A549 (cell line): Measurements from ENCODE around the gene TAB3. TPM values are rescaled to one million over a fixed set of nuclear protein-coding genes. Genes with fewer than 3 reads are reported as not detected.

ENCODE experiments used
- ATAC-seq, 2 experiments: fragments of 200-7000 bp in 1 of 2; fragments of >200 bp in 1 of 2; cut with Nextera tagmentation in 1 of 2; cut with Tn5 transposase in 1 of 2; 3 replicates each; pipeline versions ENCODE4 v1.8.0 to v1.9.1; 2018 to 2020; ENCODE audit warnings: mild to moderate bottlenecking in 1 of 2, moderate library complexity in 1 of 2
- CTCF ChIA-PET: fragments of 300-600 bp; sonication (Branson Sonifier 250); formaldehyde crosslinking; extraction: SDS; loops from one replicate; lab custom pipeline; 2021; ENCODE audit warnings: antibody characterized with exemption, inconsistent platforms; lab: Yijun Ruan, JAX
- POLR2A ChIA-PET: fragments of 350-600 bp; formaldehyde crosslinking; extraction: SDS; loops from one replicate; lab custom pipeline; 2021; ENCODE audit warnings: antibody characterized with exemption, inconsistent platforms; lab: Yijun Ruan, JAX
- DNase-seq, 2 experiments: peaks; one replicate each; pipeline versions ENCODE4 v3.0.0 to v3.0.0-alpha.2; 2011 to 2016; ENCODE audit warnings: low read depth in 1 of 2, low spot score in 1 of 2
- FAIRE-seq: peaks from 2 replicates; lab custom pipeline; 2011; peaks lifted over from hg19 to GRCh38; lab: Jason Lieb, UNC
- H3K27ac ChIP-seq, 2 experiments: fragments of >200 bp; sonication (Bioruptor Twin); formaldehyde crosslinking; 3 replicates each; pipeline ENCODE4 v1.5.1; 2016 to 2017
- H3K4me1 ChIP-seq: fragments of >200 bp; sonication (Bioruptor Twin); formaldehyde crosslinking; 3 replicates; pipeline ENCODE4 v1.6.1; 2016
- H3K4me2 ChIP-seq: fragments of >200 bp; sonication (Bioruptor Twin); formaldehyde crosslinking; 3 replicates; pipeline ENCODE4 v1.6.1; 2016
- H3K4me3 ChIP-seq: fragments of >200 bp; sonication (Bioruptor Twin); formaldehyde crosslinking; 3 replicates; pipeline ENCODE4 v1.5.1; 2016
- H3K9me3 ChIP-seq: fragments of >200 bp; sonication (Bioruptor Twin); formaldehyde crosslinking; 3 replicates; pipeline ENCODE4 v1.6.1; 2016
- BHLHE40 ChIP-seq: IDR thresholded peaks from 2 replicates; pipeline ENCODE4 v1.6.1; 2012; ENCODE audit warnings: low read depth, low read length, inconsistent platforms
- CHD2 ChIP-seq: fragments of 150-350 bp; IDR thresholded peaks from 2 replicates; pipeline ENCODE4 v1.6.1; 2014; ENCODE audit warnings: low read length; ENCODE audit not compliant: partially characterized antibody
- EHMT2 ChIP-seq: fragments of 200-600 bp; sonication (generic); IDR thresholded peaks from 2 replicates; pipeline ENCODE4 v1.6.1; 2016; ENCODE audit warnings: antibody characterized with exemption, low read depth, mild to moderate bottlenecking, moderate library complexity
- ESRRA ChIP-seq: fragments of 150-350 bp; IDR thresholded peaks from 2 replicates; pipeline ENCODE4 v1.6.1; 2014; ENCODE audit warnings: mild to moderate bottlenecking, low read length, borderline replicate concordance
- HEYL ChIP-seq: fragments of 250-450 bp; sonication (Bioruptor Pico); IDR thresholded peaks from 2 replicates; pipeline ENCODE4 v1.8.0; 2021; ENCODE audit warnings: mild to moderate bottlenecking, moderate library complexity
- HOXB13 ChIP-seq: fragments of 250-450 bp; sonication (Bioruptor Pico); IDR thresholded peaks from 2 replicates; pipeline ENCODE4 v1.5.0; 2020; ENCODE audit warnings: low read depth, mild to moderate bottlenecking, moderate library complexity
- HOXB5 ChIP-seq: fragments of 250-450 bp; sonication (Bioruptor Pico); IDR thresholded peaks from 2 replicates; pipeline ENCODE4 v1.5.0; 2020; ENCODE audit warnings: mild to moderate bottlenecking, moderate library complexity
- KDM1A ChIP-seq: fragments of 200-600 bp; sonication (generic); IDR thresholded peaks from 2 replicates; pipeline ENCODE4 v1.6.1; 2016; ENCODE audit warnings: low read depth, mild to moderate bottlenecking
- NR3C1 ChIP-seq: fragments of >200 bp; sonication (Bioruptor Twin); formaldehyde crosslinking; IDR thresholded peaks from 3 replicates; pipeline ENCODE4 v1.6.1; 2017
- PHF8 ChIP-seq: fragments of 200-600 bp; sonication (generic); IDR thresholded peaks from 2 replicates; pipeline ENCODE4 v1.6.1; 2016; ENCODE audit warnings: low read depth, mild to moderate bottlenecking, antibody characterized with exemption, moderate library complexity, borderline replicate concordance
- POLR2A ChIP-seq: IDR thresholded peaks from 2 replicates; pipeline ENCODE4 v1.6.1; 2012; ENCODE audit warnings: mild to moderate bottlenecking, low read length
- RAD21 ChIP-seq, 2 experiments: fragments of >200 bp in 1 of 2; sonication (Bioruptor Twin) in 1 of 2; formaldehyde crosslinking in 1 of 2; IDR thresholded peaks in 1 of 2; conservative IDR thresholded peaks in 1 of 2; 2 replicates in 1 of 2; 3 replicates in 1 of 2; pipeline ENCODE4 v1.6.1; 2012 to 2018; ENCODE audit warnings: inconsistent platforms in 1 of 2
- RFX5 ChIP-seq: fragments of 450-650 bp; IDR thresholded peaks from 2 replicates; pipeline ENCODE4 v1.7.1; 2014; ENCODE audit warnings: antibody characterized with exemption, mild to moderate bottlenecking, moderate library complexity
- RNF2 ChIP-seq: fragments of 200-600 bp; sonication (generic); IDR thresholded peaks from 2 replicates; pipeline ENCODE4 v1.6.1; 2016; ENCODE audit warnings: low read depth, mild to moderate bottlenecking, antibody characterized with exemption, moderate library complexity, borderline replicate concordance
- TFCP2L1 ChIP-seq: fragments of 250-450 bp; sonication (Bioruptor Pico); IDR thresholded peaks from 2 replicates; pipeline ENCODE4 v1.5.0; 2021; ENCODE audit warnings: mild to moderate bottlenecking
- WGBS: methylation state at CpG from one replicate; pipeline ENCODE4 v1.1.6; 2017; ENCODE audit errors: missing lambda C conversion rate; 5-methylcytosine and 5-hydroxymethylcytosine counted together
- polyA plus RNA-seq, 4 experiments: library from polyadenylated mRNA; depleted of rRNA in 3 of 4; stranded (reverse); fragments of >200 nt; fragmentation: RNase III in 1 of 4; extraction: RNeasy Plus Mini Kit Qiagen cat#74134 plus additional on column Dnase treatment in 1 of 4; gene quantifications; 2 replicates in 3 of 4; 3 replicates in 1 of 4; pipeline ENCODE4 v1.2.3, GENCODE V29; 2011 to 2017
- TF ChIP-seq, protein P1 (sequence below): fragments of >200 bp; sonication (Bioruptor Twin); formaldehyde crosslinking; IDR thresholded peaks from 3 replicates; pipeline ENCODE4 v1.6.1; 2016
- TF ChIP-seq, protein P2 (sequence below): fragments of >200 bp; sonication (Bioruptor Twin); formaldehyde crosslinking; IDR thresholded peaks from 3 replicates; pipeline ENCODE4 v1.5.1; 2016
- TF ChIP-seq, protein P3 (sequence below): fragments of 250-450 bp; sonication (Bioruptor Pico); IDR thresholded peaks from 2 replicates; pipeline ENCODE4 v1.5.0; 2021; ENCODE audit warnings: mild to moderate bottlenecking, moderate library complexity, borderline replicate concordance

TAB3 gene
- polyA plus RNA-seq, 2 of the 4 experiments (the other 2 are of a cell fraction), result 11.2 to 18.6 TPM

DNA sequence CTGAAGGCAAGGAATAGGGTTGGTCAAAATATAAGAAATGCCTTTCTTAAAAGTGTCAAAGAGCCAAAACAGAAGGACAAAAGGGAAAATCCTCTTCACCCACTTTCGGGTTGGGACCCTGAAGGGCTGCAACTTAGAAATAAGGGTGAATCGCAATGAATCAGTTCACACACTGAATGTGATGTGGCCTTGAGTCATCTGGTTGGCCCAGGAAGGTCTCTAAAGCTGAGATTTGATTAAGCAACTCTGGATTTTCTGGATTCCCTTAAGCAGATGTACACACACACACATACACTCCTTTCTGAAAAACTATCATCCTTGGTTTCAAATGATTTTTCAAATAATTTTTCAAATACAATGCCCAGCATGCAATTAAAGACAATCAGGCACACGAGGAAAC is 13.1 kb downstream of the TAB3 start:
- CTCF ChIA-PET, result no interaction called here
- peak overlapping the region in 1 of 2 experiments; percentile 53; a peak in 2 of 6 replicates for H3K27ac ChIP-seq
- peaks cover 14% of the 10 kb centered on the region for H3K4me1 ChIP-seq
- H3K4me3 ChIP-seq, result no peak overlapping the region
- DNase-seq (peak in 1 of 2 experiments; percentile 20), FAIRE-seq (no peak)
- H3K9me3 ChIP-seq, result no peaks in the 10 kb centered on the region
- POLR2A ChIA-PET, result no interaction called here
- TF ChIP-seq RFX5, result no peak
- TF ChIP-seq, all 56 proteins: peak for 0
- 51% methylated on average over 3 of the region's 3 CpGs for WGBS
- peak; percentile 71 to 73; a peak in 4 of 6 replicates for ATAC-seq
- peak overlapping the region; percentile 38 for H3K4me2 ChIP-seq

DNA sequence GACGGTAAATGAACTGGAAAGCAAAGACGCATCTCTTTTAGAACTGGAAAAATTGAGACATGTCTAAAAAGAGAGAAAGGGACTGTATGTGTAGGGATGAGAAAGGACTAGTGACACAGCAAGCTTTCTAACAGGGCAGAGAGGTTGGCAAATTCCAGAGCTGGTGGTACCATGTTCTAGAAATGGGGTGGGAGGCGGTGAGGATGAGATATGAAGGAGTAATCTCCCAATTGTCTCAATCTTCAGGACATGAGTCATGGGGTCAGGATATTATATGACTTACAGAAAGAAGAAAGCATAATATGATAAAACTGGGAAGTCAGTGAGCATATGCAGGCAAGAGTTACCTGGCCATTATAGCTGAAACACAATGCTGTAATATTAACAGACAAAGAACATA is 14.2 kb downstream of the TAB3 start:
- no peak overlapping the region for H3K4me3 ChIP-seq
- no peak overlapping the region for H3K4me2 ChIP-seq
- DNase-seq, result no peak
- POLR2A ChIA-PET, result no interaction called here
- no peak for TF ChIP-seq ESRRA
- no peak for TF ChIP-seq NR3C1
- no peak for TF ChIP-seq TFCP2L1
- TF ChIP-seq KDM1A, result no peak
- TF ChIP-seq, protein P1, sequence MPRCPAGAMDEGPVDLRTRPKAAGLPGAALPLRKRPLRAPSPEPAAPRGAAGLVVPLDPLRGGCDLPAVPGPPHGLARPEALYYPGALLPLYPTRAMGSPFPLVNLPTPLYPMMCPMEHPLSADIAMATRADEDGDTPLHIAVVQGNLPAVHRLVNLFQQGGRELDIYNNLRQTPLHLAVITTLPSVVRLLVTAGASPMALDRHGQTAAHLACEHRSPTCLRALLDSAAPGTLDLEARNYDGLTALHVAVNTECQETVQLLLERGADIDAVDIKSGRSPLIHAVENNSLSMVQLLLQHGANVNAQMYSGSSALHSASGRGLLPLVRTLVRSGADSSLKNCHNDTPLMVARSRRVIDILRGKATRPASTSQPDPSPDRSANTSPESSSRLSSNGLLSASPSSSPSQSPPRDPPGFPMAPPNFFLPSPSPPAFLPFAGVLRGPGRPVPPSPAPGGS, result no peak
- H3K4me1 ChIP-seq, result peaks cover 14% of the 10 kb centered on the region
- FAIRE-seq, result no peak
- no peaks in the 10 kb centered on the region for H3K9me3 ChIP-seq
- ATAC-seq, result no peak
- no peak overlapping the region for H3K27ac ChIP-seq
- CTCF ChIA-PET, result no interaction called here
- 92% methylated on average over 3 of the region's 3 CpGs for WGBS

DNA sequence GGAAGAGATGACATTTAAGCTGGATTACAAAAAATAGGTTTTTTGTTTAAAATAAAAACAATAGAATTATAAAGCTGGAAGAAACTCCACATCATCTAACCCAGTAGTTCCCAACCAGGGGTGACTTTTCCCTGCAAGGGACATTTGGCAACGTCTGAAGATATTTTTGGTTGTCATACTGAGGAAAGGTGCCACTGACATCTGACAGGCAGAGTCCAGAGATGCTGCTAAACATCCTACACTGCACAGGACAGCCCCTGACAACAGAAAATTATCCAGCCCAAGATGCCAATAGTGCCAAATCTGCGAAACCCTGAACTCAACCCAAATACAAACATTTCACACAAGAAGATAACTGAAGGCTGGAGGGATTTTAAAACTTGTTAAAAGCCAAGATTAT is 18.5 kb downstream of the TAB3 start:
- H3K9me3 ChIP-seq, result no peaks in the 10 kb centered on the region
- no peak overlapping the region for H3K27ac ChIP-seq
- no peak for DNase-seq
- H3K4me1 ChIP-seq, result 0 out of 3 replicates have a peak, but pooled peaks cover 2% of the 10 kb centered on the region
- ChIA-PET POLR2A (no interaction called here), CTCF (no interaction called here)
- WGBS, result 83% methylated on average over 2 of the region's 2 CpGs
- peak; percentile 23 for FAIRE-seq
- H3K4me2 ChIP-seq, result no peak overlapping the region
- no peak overlapping the region for H3K4me3 ChIP-seq
- no peak for ATAC-seq
- no peak for TF ChIP-seq HOXB13 (CRISPR knock-in tag)
- no peak for TF ChIP-seq RNF2
- no peak for TF ChIP-seq HOXB5 (CRISPR knock-in tag)
- TF ChIP-seq EHMT2, result no peak
- no peak for TF ChIP-seq CHD2

DNA sequence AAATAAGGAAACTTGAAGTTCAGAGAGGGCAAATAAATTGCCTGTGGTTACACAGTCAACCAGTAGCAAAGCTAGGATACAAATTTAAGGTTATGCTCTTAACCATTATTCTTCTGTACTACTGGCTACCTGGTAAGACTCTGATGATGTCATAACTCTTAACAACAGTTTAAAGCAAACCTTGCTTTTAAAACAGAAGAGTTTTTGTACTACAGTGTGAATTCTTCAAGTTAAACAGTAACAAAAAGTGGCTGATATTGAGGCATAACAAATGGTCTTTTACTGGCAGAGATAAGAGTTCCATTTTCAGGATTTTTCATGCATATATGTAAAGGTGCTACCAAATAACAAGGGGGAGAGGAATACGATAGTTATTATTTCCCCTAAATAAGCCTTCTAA is 23.4 kb downstream of the TAB3 start:
- CTCF ChIA-PET, result no interaction called here
- ATAC-seq, result no peak
- DNase-seq, result no peak

DNA sequence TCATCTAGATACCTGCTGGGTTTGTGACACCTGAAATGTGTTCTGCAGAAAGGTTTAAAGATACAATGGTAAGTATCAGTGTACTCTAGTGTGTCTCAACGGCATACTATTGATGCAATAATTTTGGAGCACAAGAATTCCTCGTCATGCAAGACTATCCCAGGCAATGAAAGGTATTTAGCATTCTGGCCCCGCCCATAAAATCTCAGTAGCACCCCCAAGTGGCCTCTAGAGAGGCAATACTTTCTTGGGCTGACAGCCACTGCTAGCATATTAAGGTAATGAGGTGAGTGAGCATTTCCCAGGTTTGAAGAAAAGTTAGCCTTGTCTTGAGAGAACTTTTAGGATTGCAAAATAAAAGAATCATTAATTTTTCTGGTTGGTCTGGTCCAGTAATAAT is 24.0 kb downstream of the TAB3 start:
- Histone ChIP-seq H3K27ac (no peak overlapping the region), H3K4me3 (no peak overlapping the region), H3K4me2 (no peak overlapping the region), H3K9me3 (no peaks in the 10 kb centered on the region), H3K4me1 (no peaks in the 10 kb centered on the region)
- no peak for FAIRE-seq
- peak in 1 of 2 experiments; percentile 26 for DNase-seq
- CTCF ChIA-PET, result no interaction called here
- TF ChIP-seq, protein P2, sequence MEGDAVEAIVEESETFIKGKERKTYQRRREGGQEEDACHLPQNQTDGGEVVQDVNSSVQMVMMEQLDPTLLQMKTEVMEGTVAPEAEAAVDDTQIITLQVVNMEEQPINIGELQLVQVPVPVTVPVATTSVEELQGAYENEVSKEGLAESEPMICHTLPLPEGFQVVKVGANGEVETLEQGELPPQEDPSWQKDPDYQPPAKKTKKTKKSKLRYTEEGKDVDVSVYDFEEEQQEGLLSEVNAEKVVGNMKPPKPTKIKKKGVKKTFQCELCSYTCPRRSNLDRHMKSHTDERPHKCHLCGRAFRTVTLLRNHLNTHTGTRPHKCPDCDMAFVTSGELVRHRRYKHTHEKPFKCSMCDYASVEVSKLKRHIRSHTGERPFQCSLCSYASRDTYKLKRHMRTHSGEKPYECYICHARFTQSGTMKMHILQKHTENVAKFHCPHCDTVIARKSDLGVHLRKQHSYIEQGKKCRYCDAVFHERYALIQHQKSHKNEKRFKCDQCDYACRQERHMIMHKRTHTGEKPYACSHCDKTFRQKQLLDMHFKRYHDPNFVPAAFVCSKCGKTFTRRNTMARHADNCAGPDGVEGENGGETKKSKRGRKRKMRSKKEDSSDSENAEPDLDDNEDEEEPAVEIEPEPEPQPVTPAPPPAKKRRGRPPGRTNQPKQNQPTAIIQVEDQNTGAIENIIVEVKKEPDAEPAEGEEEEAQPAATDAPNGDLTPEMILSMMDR, result 0 out of 3 replicates have a peak, but pooled peaks have one; percentile 11
- TF ChIP-seq, protein P3, sequence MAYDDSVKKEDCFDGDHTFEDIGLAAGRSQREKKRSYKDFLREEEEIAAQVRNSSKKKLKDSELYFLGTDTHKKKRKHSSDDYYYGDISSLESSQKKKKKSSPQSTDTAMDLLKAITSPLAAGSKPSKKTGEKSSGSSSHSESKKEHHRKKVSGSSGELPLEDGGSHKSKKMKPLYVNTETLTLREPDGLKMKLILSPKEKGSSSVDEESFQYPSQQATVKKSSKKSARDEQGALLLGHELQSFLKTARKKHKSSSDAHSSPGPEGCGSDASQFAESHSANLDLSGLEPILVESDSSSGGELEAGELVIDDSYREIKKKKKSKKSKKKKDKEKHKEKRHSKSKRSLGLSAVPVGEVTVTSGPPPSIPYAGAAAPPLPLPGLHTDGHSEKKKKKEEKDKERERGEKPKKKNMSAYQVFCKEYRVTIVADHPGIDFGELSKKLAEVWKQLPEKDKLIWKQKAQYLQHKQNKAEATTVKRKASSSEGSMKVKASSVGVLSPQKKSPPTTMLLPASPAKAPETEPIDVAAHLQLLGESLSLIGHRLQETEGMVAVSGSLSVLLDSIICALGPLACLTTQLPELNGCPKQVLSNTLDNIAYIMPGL, result no peak
- POLR2A ChIA-PET, result no interaction called here
- 24% methylated on average over 3 of the region's 3 CpGs for WGBS
- ATAC-seq, result peak; percentile 34 to 72; a peak in 4 of 6 replicates

More for the DNA sequence above, 23.4 kb downstream of the TAB3 start:
- POLR2A ChIA-PET, result no interaction called here
- 74% methylated on average over 1 of the region's 1 CpG for WGBS
- TF ChIP-seq PHF8 (no peak), HEYL (CRISPR knock-in tag) (no peak), RAD21 (conservative IDR thresholded peaks at IDR 0.05 in 1 of 2, IDR thresholded peaks at IDR 0.05 in 1 of 2) (no peak), BHLHE40 (no peak), POLR2A (no peak)
- Histone ChIP-seq H3K4me1 (no peaks in the 10 kb centered on the region), H3K4me3 (no peak overlapping the region), H3K4me2 (no peak overlapping the region), H3K9me3 (no peaks in the 10 kb centered on the region), H3K27ac (no peak overlapping the region)
- no peak for FAIRE-seq
